NCI-H2107 (cell line): ENCODE results near the gene RALY.
"Not testable (repeated sequence)": the region's sequence is repeated elsewhere in the genome, so short reads cannot be mapped to it uniquely, and the experiment has no call there.

Experiments
- DNase-seq: peaks from one replicate; lab custom pipeline; 2025; lab: John Stamatoyannopoulos, UW

Gene RALY

DNA sequence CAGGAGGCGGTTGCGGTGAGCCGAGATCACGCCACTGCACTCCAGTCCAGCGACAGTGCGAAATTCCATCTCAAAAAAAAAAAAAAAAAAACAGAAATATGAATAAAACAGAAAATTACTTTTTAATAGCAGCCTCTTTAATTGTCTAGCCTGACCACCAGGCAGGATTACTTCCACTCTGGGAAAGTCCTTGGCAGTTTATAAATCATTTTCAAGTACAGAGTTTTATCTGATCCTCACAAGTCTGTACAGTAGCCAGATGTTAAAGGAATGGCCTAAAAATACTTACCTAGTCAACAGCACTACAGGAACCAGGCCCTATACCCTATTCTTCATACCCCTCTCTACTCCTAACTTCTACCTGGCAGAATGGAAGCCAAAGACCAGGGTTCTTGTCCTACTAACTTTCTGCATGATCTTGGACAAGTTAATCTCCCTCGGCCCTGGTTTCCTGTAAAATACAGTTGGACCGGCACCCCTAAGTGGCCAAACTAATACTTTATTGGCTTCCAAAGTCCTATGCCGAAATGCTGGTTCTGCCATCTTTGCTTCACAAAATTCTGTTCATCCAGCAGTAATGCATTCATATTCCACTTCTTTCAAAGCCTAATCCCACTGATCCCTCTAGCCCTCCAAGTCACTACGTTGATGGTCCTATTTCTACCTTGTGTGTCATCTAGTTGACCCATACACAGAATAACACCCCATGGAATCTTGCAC, 116.5 kb downstream of the RALY start:
- DNase-seq, result no peak

DNA sequence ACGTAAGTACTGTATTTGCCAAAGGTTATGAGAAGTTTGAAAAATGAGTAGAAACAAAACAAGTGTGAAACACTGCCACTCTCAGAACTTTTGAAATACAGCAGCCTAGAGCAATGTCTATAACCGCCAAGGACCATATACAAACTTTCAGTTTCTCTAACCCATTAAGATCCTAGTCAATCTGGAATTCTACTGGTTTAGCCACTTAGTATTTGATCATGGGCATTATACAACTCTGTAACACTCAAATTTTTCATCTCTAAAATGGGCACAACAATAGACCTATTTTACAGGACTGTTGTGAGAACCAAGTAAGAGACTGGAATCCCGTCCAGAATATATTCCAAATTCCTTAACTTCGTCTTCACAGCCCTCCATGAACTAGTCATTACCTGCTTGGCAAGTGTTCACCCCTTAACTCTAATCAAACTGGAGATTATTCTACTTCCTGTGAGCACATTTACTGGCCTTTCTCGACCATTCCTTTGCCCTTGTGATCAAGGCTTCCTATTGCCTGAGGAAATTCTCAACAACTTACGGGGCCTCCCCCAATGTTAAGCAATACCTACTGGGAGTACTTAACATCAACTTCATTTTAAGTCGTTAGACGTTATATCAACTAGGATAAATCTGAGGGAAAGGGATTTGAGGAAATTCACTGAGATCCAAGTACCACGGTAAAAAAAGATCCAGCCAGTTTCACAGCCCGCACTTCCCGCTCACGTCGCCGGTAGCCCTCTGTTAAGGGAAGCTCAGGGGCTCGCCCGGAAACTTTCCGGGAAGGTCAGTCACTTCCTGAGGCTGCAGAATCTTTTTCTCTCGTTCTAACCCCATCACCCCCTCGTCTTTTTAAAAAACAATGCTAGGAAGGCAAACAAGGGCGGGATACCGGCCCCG, 117.3 kb downstream of the RALY start:
- DNase-seq, result no peak

DNA sequence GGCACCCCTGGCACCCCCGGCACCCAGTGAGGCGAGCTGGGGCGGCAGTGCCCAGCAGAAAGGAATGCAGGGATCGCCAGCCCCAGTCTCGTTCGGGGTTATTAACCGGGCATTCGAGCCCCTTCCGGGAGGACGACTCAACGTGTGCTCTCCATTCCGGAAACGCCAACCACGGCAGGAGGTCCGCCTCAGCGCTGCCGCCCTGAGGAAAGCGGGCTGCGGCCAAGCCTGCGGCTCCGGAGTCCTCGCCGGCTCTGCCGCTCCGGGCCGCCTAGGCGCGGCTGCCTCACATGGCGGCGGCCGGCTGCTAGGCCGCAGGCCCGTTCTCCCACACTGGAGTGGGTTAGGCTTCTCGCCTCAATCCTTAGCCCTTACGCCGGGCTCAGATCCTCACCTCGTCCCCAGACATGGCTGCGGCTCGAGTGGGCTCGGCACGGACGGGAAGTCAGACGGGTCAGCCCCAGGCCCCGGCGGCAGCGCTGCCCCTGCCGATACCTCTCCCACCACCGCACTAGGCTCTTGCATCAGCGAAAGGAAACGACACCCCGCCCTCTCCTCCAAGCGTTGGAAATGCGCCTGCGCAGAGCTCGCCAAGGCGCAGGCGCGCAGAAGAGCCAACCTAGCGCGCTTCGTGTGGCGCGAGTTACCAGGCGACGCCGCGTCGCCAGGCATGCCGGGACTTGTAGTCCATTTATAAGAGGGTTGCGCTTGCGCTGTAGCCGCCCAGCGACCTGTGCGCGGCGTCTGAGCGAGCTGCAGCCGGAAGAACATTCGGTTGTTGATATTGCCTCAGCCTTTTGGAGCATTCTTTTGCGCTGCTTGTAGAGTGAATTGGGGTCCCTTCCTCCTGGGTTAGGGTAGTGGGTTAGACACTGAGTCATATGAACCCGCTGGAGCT, 118.2 kb downstream of the RALY start, which contains the start of gene EIF2S2:
Gene EIF2S2 (minus strand): TSS at position 542 of the 898 bp plus-strand sequence. CDS start 133 bp downstream, at position 409.
- DNase-seq, result peak; percentile 89

DNA sequence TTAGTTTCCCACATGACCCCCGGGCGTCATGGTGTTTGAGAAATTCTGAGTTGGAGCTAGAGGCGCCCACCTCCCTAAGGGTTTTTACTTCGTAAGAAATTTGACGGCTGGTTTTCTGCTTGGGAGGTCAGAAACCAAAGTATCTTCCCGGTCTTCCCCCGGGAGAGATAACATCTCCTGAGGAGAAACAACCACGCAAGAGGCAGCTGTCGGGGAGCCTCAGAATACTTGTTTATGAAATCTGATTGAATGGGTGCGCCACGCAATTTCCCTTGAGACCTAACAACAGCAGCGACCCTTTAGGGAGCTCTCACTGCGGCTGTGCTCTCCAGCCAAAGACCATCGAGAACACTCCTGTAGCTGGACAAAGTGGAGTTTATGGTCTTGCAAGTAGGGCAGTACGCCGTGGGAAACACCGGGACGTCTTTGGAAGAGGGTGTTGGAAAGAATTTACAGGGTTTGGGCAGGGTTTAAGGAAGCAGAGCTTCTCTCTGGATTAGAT, 118.9 kb downstream of the RALY start:
- no peak for DNase-seq

DNA sequence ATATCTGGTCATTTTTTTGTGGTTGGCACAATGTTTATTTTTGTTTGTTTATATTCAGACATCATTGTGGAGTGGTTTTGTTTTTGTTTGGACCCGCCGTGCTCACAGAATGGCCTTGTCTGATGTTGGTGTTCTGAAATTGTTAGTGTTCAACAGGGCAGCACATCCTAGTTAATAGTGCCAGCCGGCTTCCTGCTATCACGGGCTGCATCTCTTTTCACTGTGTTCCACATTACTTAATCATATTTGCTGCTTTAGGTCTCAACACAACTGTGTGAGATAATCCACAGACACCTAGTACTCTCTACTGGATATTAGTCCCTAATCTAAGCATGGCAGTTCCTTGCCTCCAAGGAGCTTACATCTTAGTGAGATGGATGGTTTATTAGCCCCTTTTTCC, 121.1 kb downstream of the RALY start:
- no peak for DNase-seq

DNA sequence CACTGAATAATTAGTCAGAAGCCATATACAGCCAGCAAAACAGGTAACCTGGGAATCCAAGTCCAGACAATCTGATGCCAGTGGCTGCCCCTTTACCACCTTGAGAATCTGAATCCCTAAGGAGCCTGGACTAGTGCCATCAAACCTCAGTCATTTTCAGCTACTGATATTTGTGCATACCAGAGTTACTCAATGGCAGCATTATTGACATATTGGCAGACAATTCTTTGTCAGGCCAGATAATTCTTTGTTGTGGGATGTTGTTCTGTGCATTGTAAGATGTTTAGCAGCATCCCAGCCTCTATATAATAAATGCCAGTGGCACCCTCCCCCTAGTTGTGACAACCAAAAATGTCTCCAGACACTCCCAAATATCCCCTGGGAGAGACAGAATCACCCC, 121.5 kb downstream of the RALY start:
- no peak for DNase-seq

DNA sequence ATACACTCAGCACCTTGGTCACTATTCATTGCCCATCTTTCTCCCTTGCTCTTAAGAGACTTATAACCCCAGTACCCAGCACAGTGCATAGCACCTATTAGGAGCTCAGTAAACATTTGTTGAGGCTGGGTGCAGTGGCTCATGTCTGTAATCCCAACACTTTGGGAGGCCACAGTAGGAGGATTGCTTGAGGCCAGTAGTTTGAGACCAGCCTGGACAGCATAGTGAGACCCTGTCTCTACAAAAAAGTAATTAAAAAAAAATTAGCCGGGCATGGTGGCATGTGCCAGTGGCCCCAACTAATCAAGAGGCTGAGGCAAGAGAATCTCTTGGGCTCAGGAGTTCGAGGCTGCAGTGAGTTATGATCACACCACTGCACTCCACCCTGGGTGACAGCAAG, 126.5 kb downstream of the RALY start:
- no peak for DNase-seq

DNA sequence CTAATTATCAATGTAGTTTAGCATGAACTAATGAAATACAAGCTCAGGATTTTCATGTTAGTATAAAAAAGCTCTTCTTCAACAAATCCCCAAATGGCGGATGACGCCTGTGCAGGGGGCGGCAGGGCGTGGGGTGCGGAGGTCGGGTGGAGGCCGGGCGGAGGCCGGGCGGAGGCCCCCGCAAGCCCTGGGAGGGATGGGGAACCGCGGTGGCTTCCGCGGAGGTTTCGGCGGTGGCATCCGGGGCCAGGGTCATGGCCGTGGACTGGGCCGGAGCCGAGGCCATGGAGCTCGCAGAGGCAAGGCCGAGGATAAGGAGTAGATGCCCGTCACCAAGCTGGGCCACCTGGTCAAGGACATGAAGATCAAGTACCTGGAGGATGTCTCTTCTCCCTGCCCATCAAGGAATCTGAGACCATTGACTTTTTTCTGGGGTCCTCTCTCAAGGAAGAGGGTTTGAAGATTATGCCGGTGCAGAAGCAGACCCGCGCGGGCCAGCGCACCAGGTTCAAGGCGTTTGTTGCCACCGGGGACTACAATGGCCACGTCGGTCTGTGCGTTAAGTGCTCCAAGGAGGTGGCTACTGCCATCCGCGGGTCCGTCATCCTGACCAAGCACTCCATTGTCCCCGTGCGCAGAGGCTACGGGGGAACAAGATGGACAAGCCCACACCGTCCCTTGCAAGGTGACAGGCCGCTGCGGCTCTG, 128.7 kb downstream of the RALY start:
- DNase-seq, result no peak

DNA sequence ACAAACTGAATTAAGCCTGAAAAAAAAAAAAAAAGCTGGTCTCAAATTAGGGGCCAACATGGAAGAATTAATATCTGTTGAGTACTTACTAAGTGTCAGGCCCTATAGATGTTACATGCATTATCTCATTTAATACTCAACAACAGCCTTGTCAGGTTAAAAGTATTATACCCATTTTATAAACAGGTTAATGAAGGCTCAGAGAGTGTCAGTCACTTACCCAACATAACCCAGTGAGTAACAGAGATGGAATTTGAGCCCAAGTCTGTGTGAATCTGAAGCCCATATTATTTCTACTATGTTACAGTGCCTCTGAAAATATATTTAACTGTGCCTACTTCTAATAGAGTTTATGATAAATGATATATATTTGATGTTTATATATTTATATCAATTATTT, 129.6 kb downstream of the RALY start:
- no peak for DNase-seq

DNA sequence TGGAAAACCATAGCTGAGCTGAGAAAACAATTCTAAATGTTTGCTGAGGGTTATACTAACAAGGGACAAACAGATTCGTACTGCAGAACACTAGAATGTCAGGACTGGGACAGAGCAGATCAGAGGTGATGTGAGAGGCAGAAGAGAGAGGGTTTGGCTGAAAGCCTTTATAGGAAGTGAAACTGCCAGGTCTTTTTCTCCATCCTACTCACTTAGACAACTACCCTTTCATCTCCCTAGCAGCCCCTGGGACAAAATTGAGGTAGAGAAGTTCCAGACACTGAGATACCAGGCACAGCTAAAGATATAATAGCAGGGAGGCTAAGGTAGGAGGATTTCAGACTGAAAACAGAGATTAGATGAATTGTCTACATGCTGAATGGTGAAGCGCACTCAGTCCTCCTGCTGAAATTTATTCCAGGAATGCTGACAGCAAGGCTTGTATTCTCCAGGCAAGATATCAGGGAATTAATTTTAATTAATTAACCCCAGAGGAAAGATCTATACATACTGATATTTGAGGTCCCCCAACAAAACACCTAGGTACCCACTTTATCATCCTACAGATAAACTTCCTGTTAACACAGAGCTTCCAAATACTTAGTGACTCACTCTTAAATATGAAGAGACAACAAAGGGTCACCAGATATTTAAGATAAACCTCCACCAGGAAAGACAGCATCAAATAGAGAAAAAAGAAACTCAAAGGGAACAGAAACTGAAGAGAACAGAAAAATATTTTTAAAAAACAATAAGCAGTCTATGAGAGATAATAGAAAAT, 130.9 kb downstream of the RALY start:
- DNase-seq, result no peak

DNA sequence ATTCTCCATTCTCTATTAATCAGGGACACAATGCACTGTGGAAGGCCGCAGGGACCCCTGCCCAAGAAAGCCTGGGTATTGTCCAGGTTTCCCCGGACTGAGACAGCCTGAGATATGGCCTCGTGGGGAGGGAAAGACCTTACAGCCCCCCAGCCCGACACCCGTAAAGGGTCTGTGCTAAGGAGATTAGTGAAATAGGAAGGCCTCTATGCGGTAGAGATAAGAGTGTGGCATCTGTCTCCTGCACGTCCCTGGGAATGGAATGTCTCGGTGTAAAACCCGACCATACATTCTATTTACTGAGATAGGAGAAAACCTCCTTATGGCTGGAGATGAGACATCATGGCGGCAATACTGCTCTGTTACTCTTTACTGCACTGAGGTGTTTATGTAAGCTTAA, 134.1 kb downstream of the RALY start:
- DNase-seq, result no peak

DNA sequence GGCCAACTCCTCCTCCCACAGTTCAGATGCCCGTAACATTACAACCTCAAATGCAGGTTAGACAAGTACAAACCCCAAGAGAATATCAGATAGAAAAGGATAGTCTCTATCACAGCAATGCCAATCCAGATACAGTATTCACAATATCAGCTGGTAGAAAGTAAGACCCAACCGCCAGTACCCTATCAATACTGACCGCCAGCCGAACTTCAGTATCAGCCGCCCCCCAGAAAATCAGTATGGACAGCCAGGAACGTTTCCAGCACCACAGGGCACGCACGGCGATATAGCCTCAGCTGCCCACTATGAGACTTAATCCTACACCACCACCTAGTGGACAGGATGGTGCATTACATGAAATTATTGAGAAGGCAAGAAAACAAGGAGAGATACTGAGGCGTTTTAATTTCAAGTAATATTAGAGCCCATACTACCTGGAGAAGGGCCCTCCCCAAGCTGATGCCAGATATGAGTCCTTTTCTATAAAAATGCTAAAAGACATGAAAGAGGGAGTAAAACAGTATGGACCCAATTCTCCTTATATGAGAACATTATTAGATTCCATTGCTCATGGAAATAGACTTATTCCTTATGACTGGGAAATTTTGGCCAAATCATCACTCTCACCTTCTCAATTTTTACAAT, 135.9 kb downstream of the RALY start:
- DNase-seq, result peak; percentile 29

DNA sequence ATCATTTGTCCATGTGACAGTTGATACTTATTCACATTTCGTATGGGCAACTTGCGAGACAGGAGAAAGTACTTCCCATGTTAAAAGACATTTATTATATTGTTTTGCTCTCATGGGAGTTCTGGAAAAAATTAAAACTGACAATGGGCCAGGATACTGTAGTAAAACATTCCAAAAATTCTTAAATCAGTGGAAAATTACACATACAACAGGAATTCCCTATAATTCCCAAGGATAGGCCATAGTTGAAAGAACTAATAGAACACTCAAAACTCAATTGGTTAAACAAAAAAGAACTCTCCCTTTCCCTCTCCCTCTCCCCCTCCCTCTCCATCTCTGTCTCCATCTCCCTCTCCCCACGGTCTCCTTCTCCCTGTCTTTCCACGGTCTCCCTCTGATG, 137.8 kb downstream of the RALY start:
- no peak for DNase-seq

DNA sequence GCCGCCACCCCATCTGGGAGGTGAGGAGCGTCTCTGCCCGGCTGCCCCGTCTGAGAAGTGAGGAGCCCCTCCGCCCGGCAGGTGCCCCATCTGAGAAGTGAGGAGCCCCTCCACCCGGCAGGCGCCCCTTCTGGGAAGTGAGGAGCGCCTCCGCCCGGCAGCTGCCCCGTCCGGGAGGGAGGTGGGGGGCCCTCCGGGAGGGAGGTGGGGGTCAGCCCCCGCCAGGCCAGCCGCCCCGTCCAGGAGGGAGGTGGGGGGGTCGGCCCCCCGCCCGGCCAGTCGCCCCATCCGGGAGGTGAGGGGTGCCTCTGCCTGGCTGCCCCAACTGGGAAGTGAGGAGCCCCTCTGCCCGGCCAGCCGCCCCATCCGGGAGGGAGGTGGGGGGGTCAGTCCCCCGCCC, 138.8 kb downstream of the RALY start:
- not testable (repeated sequence) for DNase-seq

DNA sequence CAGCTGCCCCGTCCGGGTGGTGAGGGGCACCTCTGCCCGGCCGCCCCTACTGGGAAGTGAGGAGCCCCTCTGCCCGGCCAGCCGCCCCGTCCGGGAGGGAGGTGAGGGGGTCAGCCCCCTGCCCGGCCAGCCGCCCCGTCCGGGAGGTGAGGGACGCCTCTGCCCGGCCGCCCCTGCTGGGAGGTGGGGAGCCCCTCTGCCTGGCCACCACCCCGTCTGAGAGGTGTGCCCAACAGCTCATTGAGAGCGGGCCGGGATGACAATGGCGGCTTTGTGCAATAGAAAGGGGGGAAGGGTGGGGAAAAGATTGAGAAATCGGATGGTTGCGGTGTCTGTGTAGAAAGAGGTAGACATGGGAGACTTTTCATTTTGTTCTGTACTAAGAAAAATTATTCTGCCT, 139.2 kb downstream of the RALY start:
- DNase-seq, result not testable (repeated sequence)

DNA sequence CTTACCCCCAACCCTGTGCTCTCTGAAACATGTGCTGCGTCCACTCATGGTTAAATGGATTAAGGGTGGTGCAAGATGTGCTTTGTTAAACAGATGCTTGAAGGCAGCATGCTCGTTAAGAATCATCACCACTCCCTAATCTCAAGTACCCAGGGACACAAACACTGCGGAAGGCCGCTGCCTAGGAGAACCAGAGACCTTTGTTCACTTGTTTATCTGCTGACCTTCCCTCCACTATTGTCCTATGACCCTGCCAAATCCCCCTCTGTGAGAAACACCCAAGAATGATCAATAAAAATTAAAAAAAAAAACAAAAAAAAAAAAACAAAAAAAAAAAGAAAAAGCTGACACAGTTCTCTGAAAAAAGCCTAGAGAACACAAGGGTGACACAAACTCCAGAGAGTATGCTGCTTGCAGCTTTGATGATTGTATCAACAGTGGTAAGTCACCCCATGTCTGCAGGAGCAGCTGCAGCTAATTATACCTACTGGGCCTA, 139.7 kb downstream of the RALY start:
- not testable (repeated sequence) for DNase-seq
